K562 (cell line): ENCODE measurements around the gene EEF1AKMT4. TPM values are rescaled to one million over a fixed set of nuclear protein-coding genes. Genes with fewer than 3 reads are reported as not detected.

Experiments used
- BDP1 ChIP-seq: IDR thresholded peaks from 3 replicates; pipeline ENCODE4 v1.6.1; 2011; ENCODE audit not compliant: insufficient read length, insufficient read depth
- DDX20 ChIP-seq: fragments of 450-650 bp; IDR thresholded peaks from 2 replicates; pipeline ENCODE4 v1.6.1; 2016; ENCODE audit warnings: missing genetic modification characterization, low read depth, mild to moderate bottlenecking, missing compliant biosample characterization, moderate library complexity
- ERF ChIP-seq: fragments of 450-650 bp; formaldehyde crosslinking; IDR thresholded peaks from 2 replicates; pipeline ENCODE4 v1.4.0; 2020; ENCODE audit warnings: mild to moderate bottlenecking, mixed read lengths
- ESRRA ChIP-seq: fragments of 450-650 bp; IDR thresholded peaks from 2 replicates; pipeline ENCODE4 v1.6.1; 2014; ENCODE audit warnings: low read depth, mild to moderate bottlenecking, moderate library complexity, borderline replicate concordance
- ESRRB ChIP-seq: fragments of 250-450 bp; sonication (Bioruptor Pico); IDR thresholded peaks from 2 replicates; pipeline ENCODE4 v1.5.0; 2020; ENCODE audit warnings: mild to moderate bottlenecking, moderate library complexity, borderline replicate concordance
- KAT2B ChIP-seq: IDR thresholded peaks from one replicate; pipeline ENCODE4 v1.6.1; 2012; ENCODE audit warnings: low read depth, mild to moderate bottlenecking, control low read depth, inconsistent platforms, low read length, moderate library complexity
- RBFOX2 ChIP-seq: fragments of 200-400 bp; formaldehyde crosslinking; IDR thresholded peaks from 2 replicates; pipeline ENCODE4 v1.6.1; 2017; ENCODE audit warnings: low read depth, mild to moderate bottlenecking, low read length, moderate library complexity
- SLC30A9 ChIP-seq: fragments of 250-450 bp; sonication (Bioruptor Pico); IDR thresholded peaks from 2 replicates; pipeline ENCODE4 v1.8.0; 2022; ENCODE audit warnings: mild to moderate bottlenecking, moderate library complexity
- SMC3 ChIP-seq: conservative IDR thresholded peaks from 2 replicates; pipeline ENCODE4 v1.6.1; 2011; ENCODE audit warnings: low read depth, low read length, improper control_type of control experiment; ENCODE audit not compliant: insufficient read depth
- TRIM24 ChIP-seq, 2 experiments: fragments of 450-650 bp; IDR thresholded peaks; 2 replicates each; pipeline ENCODE4 v1.6.1; 2016
- YBX1 ChIP-seq: fragments of 450-650 bp; IDR thresholded peaks from 2 replicates; pipeline ENCODE4 v1.7.1; 2016; ENCODE audit warnings: mild to moderate bottlenecking
- ZNF24 ChIP-seq: fragments of 450-650 bp; IDR thresholded peaks from 2 replicates; pipeline ENCODE4 v1.6.1; 2016
- ZNF57 ChIP-seq: fragments of 450-650 bp; formaldehyde crosslinking; IDR thresholded peaks from 2 replicates; pipeline ENCODE4 v1.4.0; 2020; ENCODE audit warnings: mild to moderate bottlenecking, moderate library complexity
- ZSCAN32 ChIP-seq: fragments of 450-650 bp; formaldehyde crosslinking; IDR thresholded peaks from 2 replicates; pipeline ENCODE4 v1.4.0; 2020; ENCODE audit warnings: mild to moderate bottlenecking, moderate library complexity
- polyA plus RNA-seq, 8 experiments: library from polyadenylated mRNA; depleted of rRNA in 4 of 8; stranded (reverse) in 5 of 8; unstranded in 3 of 8; fragments of >200 nt; fragmentation: Nextera tagmentation in 2 of 8; fragmentation: Illumina TruSeq in 1 of 8; extraction: Ambion mirVana in 2 of 8; extraction: Trizol in 1 of 8; gene quantifications; 2 replicates each; pipeline versions ENCODE4 v1.2.1 to v1.2.3, GENCODE V29; 2011 to 2014; ENCODE audit warnings: inconsistent platforms in 1 of 8, missing spikeins in 1 of 8
- total RNA-seq, 7 experiments: library from RNA; depleted of rRNA in 6 of 7; stranded (reverse); fragments of >200 nt in 6 of 7; fragmentation: Illumina TruSeq in 2 of 7; extraction: Trizol in 2 of 7; gene quantifications; 2 replicates each; pipeline versions ENCODE4 v1.2.1 to v1.2.3, GENCODE V29; 2011 to 2021; ENCODE audit warnings: low replicate concordance in 1 of 7
- TF ChIP-seq, protein P1 (sequence below): fragments of 450-650 bp; IDR thresholded peaks from 2 replicates; pipeline ENCODE4 v1.7.1; 2018; ENCODE audit warnings: mild to moderate bottlenecking, low read depth; ENCODE audit not compliant: partially characterized antibody
- TF ChIP-seq, protein P2 (sequence below): fragments of 250-450 bp; sonication (Bioruptor Pico); IDR thresholded peaks from 2 replicates; pipeline ENCODE4 v1.5.0; 2021
- TF ChIP-seq, protein P3 (sequence below): fragments of 450-650 bp; IDR thresholded peaks from 2 replicates; pipeline ENCODE4 v1.6.1; 2016; ENCODE audit warnings: mild to moderate bottlenecking
- TF ChIP-seq, protein P4 (sequence below): fragments of 450-650 bp; formaldehyde crosslinking; conservative IDR thresholded peaks from 2 replicates; pipeline ENCODE4 v1.4.0; 2022; ENCODE audit warnings: mild to moderate bottlenecking, missing genetic modification characterization
- TF ChIP-seq, protein P5 (sequence below): fragments of 250-450 bp; sonication (Bioruptor Pico); IDR thresholded peaks from 2 replicates; pipeline ENCODE4 v1.5.1; 2021; ENCODE audit warnings: mild to moderate bottlenecking

Gene EEF1AKMT4
- total and polyA plus RNA-seq, 9 of the 15 experiments (the other 6 are each of a cell fraction or from before 2014, with no cell fraction given): 10.3 to 49.4 (median 18.9) TPM

DNA sequence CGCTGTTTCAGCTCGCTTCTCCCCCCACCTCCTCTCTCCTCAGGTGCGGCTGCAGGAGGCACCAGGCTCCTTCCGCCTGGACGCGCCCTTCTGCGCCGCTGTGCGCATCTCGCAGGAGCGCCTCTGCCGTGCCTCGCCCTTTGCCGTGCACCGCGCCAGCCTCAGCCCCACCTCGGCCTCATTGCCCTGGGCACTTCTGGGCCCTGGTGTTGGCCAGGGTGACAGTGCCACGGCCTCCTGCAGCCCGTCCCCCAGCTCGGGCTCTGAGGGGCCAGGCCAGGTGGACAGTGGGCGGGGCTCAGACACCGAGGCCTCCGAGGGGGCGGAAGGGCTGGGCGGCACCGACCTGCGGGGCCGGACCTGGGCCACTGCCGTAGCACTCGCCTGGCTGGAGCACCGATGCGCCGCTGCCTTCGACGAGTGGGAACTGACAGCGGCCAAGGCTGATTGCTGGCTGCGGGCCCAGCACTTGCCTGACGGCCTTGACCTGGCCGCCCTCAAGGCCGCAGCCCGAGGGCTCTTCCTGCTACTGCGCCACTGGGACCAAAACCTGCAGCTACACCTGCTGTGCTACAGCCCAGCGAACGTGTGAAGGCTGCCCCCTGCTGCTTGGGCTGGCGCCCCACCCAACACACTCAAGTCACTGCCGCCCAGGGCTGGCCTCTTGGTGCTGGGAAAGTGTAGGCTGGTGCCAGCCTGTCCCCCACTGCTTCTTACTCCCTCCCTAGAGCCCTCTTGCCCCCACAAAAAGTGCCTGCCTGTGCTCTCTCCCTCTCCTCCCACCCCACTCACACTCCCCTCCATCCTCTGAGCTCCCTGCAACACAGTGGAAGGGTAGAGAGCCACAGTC lies 7.8 kb upstream of the EEF1AKMT4 start (continued):
- TF ChIP-seq, protein P1, sequence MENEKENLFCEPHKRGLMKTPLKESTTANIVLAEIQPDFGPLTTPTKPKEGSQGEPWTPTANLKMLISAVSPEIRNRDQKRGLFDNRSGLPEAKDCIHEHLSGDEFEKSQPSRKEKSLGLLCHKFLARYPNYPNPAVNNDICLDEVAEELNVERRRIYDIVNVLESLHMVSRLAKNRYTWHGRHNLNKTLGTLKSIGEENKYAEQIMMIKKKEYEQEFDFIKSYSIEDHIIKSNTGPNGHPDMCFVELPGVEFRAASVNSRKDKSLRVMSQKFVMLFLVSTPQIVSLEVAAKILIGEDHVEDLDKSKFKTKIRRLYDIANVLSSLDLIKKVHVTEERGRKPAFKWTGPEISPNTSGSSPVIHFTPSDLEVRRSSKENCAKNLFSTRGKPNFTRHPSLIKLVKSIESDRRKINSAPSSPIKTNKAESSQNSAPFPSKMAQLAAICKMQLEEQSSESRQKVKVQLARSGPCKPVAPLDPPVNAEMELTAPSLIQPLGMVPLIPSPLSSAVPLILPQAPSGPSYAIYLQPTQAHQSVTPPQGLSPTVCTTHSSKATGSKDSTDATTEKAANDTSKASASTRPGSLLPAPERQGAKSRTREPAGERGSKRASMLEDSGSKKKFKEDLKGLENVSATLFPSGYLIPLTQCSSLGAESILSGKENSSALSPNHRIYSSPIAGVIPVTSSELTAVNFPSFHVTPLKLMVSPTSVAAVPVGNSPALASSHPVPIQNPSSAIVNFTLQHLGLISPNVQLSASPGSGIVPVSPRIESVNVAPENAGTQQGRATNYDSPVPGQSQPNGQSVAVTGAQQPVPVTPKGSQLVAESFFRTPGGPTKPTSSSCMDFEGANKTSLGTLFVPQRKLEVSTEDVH: no peak
- no peak for TF ChIP-seq ESRRB (CRISPR knock-in tag)
- TF ChIP-seq ERF (CRISPR knock-in tag): peak; percentile 85; the same call in 1 of the 2 replicates
- TF ChIP-seq YBX1: no peak
- TF ChIP-seq, protein P2, sequence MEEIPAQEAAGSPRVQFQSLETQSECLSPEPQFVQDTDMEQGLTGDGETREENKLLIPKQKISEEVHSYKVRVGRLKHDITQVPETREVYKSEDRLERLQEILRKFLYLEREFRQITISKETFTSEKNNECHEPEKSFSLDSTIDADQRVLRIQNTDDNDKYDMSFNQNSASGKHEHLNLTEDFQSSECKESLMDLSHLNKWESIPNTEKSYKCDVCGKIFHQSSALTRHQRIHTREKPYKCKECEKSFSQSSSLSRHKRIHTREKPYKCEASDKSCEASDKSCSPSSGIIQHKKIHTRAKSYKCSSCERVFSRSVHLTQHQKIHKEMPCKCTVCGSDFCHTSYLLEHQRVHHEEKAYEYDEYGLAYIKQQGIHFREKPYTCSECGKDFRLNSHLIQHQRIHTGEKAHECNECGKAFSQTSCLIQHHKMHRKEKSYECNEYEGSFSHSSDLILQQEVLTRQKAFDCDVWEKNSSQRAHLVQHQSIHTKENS (CRISPR knock-in tag): no peak
- no peak for TF ChIP-seq SLC30A9 (CRISPR knock-in tag)
- no peak for TF ChIP-seq ZSCAN32
- no peak for TF ChIP-seq KAT2B
- TF ChIP-seq, protein P3, sequence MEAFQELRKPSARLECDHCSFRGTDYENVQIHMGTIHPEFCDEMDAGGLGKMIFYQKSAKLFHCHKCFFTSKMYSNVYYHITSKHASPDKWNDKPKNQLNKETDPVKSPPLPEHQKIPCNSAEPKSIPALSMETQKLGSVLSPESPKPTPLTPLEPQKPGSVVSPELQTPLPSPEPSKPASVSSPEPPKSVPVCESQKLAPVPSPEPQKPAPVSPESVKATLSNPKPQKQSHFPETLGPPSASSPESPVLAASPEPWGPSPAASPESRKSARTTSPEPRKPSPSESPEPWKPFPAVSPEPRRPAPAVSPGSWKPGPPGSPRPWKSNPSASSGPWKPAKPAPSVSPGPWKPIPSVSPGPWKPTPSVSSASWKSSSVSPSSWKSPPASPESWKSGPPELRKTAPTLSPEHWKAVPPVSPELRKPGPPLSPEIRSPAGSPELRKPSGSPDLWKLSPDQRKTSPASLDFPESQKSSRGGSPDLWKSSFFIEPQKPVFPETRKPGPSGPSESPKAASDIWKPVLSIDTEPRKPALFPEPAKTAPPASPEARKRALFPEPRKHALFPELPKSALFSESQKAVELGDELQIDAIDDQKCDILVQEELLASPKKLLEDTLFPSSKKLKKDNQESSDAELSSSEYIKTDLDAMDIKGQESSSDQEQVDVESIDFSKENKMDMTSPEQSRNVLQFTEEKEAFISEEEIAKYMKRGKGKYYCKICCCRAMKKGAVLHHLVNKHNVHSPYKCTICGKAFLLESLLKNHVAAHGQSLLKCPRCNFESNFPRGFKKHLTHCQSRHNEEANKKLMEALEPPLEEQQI: no peak
- TF ChIP-seq, protein P4, sequence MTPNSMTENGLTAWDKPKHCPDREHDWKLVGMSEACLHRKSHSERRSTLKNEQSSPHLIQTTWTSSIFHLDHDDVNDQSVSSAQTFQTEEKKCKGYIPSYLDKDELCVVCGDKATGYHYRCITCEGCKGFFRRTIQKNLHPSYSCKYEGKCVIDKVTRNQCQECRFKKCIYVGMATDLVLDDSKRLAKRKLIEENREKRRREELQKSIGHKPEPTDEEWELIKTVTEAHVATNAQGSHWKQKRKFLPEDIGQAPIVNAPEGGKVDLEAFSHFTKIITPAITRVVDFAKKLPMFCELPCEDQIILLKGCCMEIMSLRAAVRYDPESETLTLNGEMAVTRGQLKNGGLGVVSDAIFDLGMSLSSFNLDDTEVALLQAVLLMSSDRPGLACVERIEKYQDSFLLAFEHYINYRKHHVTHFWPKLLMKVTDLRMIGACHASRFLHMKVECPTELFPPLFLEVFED: no peak; the same call in 1 of the 2 replicates
- TF ChIP-seq, protein P5, sequence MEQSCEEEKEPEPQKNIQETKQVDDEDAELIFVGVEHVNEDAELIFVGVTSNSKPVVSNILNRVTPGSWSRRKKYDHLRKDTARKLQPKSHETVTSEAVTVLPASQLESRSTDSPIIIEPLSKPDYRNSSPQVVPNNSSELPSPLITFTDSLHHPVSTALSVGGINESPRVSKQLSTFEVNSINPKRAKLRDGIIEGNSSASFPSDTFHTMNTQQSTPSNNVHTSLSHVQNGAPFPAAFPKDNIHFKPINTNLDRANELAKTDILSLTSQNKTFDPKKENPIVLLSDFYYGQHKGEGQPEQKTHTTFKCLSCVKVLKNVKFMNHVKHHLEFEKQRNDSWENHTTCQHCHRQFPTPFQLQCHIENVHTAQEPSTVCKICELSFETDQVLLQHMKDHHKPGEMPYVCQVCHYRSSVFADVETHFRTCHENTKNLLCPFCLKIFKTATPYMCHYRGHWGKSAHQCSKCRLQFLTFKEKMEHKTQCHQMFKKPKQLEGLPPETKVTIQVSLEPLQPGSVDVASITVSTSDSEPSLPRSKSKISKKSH (CRISPR knock-in tag): no peak
- no peak for TF ChIP-seq BDP1
- TF ChIP-seq TRIM24 (IDR thresholded peaks at IDR 0.05): no peak
- TF ChIP-seq SMC3: peak; percentile 62; the same call in 1 of the 2 replicates
- TF ChIP-seq RBFOX2: peak; percentile 59
- no peak for TF ChIP-seq DDX20 (tag)
- TF ChIP-seq ESRRA: peak; percentile 89
- no peak for TF ChIP-seq ZNF24
- no peak for TF ChIP-seq ZNF57 (CRISPR knock-in tag)
